Endodermal cell (in vitro differentiated cells): ENCODE results near the gene ADGRB3. TPM values are rescaled to one million over a fixed set of nuclear protein-coding genes. Genes with fewer than 3 reads are reported as not detected.

Source experiments
- DNase-seq: peaks from one replicate; pipeline ENCODE4 v3.0.0-alpha.2; 2017
- H3K27ac ChIP-seq: 2 replicates; pipeline ENCODE4 v1.5.1; 2013; ENCODE audit warnings: mild to moderate bottlenecking, low read depth, low read length, moderate library complexity
- H3K27me3 ChIP-seq: 2 replicates; pipeline ENCODE4 v1.6.1; 2013; ENCODE audit warnings: mild to moderate bottlenecking, low read length, moderate library complexity; ENCODE audit not compliant: insufficient read depth, control insufficient read depth, poor library complexity, severe bottlenecking
- H3K36me3 ChIP-seq: 2 replicates; pipeline ENCODE4 v1.7.0; 2013; ENCODE audit warnings: mild to moderate bottlenecking, low read length, moderate library complexity; ENCODE audit not compliant: control insufficient read depth, insufficient read depth
- H3K4me1 ChIP-seq: one replicate; pipeline ENCODE4 v1.7.0; 2013; ENCODE audit warnings: low read length; ENCODE audit not compliant: control insufficient read depth, insufficient read depth
- H3K4me3 ChIP-seq: 2 replicates; pipeline ENCODE4 v1.5.1; 2013; ENCODE audit warnings: mild to moderate bottlenecking, low read length, moderate library complexity
- H3K9ac ChIP-seq: 2 replicates; pipeline ENCODE4 v1.6.1; 2013; ENCODE audit warnings: mild to moderate bottlenecking, low read length, moderate library complexity; ENCODE audit not compliant: poor library complexity, severe bottlenecking; ENCODE audit errors: extremely low read depth
- H3K9me3 ChIP-seq: 2 replicates; pipeline ENCODE4 v1.6.1; 2013; ENCODE audit warnings: mild to moderate bottlenecking, low read length, moderate library complexity; ENCODE audit not compliant: control insufficient read depth
- H3K27ac Mint-ChIP-seq: 2 replicates; pipeline ENCODE4 v1.8.0; 2020; ENCODE audit warnings: mixed read lengths
- H3K27me3 Mint-ChIP-seq: 2 replicates; pipeline ENCODE4 v1.8.0; 2021; ENCODE audit warnings: mild to moderate bottlenecking, mixed read lengths; ENCODE audit not compliant: insufficient read depth
- H3K36me3 Mint-ChIP-seq: 2 replicates; pipeline ENCODE4 v1.8.0; 2020; ENCODE audit warnings: low read depth, mixed read lengths
- H3K4me1 Mint-ChIP-seq: 2 replicates; pipeline ENCODE4 v1.8.0; 2020; ENCODE audit warnings: mixed read lengths
- H3K4me3 Mint-ChIP-seq: 2 replicates; pipeline ENCODE4 v1.8.0; 2020; ENCODE audit warnings: mild to moderate bottlenecking, moderate library complexity, mixed read lengths
- H3K9me3 Mint-ChIP-seq: 2 replicates; pipeline ENCODE4 v1.8.0; 2020; ENCODE audit warnings: mild to moderate bottlenecking, mixed read lengths
- WGBS, 2 experiments: methylation state at CpG; one replicate each; pipeline versions ENCODE4 v1.1.5 to v1.1.7; 2013; ENCODE audit warnings: missing lambda C conversion rate in 2 of 2, mixed read lengths in 1 of 2; ENCODE audit not compliant: insufficient coverage in 1 of 2, insufficient read length in 1 of 2; 5-methylcytosine and 5-hydroxymethylcytosine counted together
- total RNA-seq, 2 donors: library from RNA; stranded (reverse); fragmentation: NEBNext Ultra II Directional in 1 of 2; extraction: Animal tissue kit (Norgen Biotek cat#: 25700) in 1 of 2; gene quantifications; 2 replicates in 1 of 2; 3 replicates in 1 of 2; pipeline ENCODE4 v1.2.1, GENCODE V29; 2021
- TF ChIP-seq, protein P1 (sequence below): fragments of 200-600 bp; sonication (generic); conservative IDR thresholded peaks from 2 replicates; pipeline ENCODE4 v1.5.0; 2021; ENCODE audit warnings: antibody characterized with exemption, mild to moderate bottlenecking

Gene ADGRB3
- total RNA-seq, 2 donors from 2014 or later: 0.33 to 1.3 TPM

DNA sequence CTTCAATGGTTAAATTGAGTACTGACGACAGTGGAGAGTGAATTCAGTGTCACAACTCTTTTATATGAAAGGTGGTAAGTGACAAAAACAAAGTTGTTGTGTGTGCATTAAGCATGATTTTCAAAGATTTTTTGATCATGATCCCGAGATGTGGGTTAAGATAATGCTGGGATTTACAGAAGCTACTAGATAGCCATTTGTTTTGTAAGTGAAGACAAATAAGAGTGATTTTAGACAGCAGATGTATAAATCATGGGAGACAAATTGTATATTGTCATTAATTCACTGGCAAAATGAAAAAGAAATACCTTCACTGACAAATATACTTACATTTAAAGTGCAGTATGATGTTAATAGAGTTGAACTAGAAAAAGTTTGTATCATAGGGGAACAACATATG is 6.1 kb downstream of the ADGRB3 start:
- 77 to 80% methylated on average over 2 of the region's 2 CpGs for WGBS, 2 experiments
- Histone ChIP-seq H3K4me3 (no peak overlapping the region), H3K4me1 (no peaks in the 10 kb centered on the region), H3K36me3 (no peaks in the 10 kb centered on the region), H3K9me3 (no peaks in the 10 kb centered on the region), H3K27me3 (peaks cover 42% of the 10 kb centered on the region), H3K27ac (no peak overlapping the region), H3K9ac (no peak overlapping the region)
- TF ChIP-seq, protein P1, sequence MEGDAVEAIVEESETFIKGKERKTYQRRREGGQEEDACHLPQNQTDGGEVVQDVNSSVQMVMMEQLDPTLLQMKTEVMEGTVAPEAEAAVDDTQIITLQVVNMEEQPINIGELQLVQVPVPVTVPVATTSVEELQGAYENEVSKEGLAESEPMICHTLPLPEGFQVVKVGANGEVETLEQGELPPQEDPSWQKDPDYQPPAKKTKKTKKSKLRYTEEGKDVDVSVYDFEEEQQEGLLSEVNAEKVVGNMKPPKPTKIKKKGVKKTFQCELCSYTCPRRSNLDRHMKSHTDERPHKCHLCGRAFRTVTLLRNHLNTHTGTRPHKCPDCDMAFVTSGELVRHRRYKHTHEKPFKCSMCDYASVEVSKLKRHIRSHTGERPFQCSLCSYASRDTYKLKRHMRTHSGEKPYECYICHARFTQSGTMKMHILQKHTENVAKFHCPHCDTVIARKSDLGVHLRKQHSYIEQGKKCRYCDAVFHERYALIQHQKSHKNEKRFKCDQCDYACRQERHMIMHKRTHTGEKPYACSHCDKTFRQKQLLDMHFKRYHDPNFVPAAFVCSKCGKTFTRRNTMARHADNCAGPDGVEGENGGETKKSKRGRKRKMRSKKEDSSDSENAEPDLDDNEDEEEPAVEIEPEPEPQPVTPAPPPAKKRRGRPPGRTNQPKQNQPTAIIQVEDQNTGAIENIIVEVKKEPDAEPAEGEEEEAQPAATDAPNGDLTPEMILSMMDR: no peak
- H3K27me3 Mint-ChIP-seq: peaks cover 44% of the 10 kb centered on the region
- no peak for DNase-seq
- H3K9me3 Mint-ChIP-seq: no peaks in the 10 kb centered on the region
- no peaks in the 10 kb centered on the region for H3K36me3 Mint-ChIP-seq
- peaks cover 23% of the 10 kb centered on the region for H3K4me1 Mint-ChIP-seq
- H3K4me3 Mint-ChIP-seq: no peak overlapping the region
- no peak overlapping the region for H3K27ac Mint-ChIP-seq

DNA sequence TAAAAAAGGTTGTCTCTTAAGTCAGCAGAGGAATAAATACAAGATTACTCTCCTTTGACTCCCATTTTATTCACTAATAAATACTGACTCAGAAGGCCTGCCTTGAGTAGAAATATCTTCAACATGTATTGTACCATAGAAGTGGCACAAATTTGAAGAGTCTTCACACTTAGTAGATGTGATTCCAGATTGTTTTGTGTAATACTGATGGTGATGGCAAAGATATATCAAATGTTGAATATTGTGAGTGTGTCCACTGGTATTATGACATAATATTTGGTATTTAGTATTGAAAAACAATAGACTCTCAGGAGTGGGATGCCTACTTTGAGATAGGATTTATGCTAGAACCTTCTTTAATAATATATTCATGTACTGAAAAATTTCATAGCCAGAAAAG is 7.0 kb downstream of the ADGRB3 start:
- Mint-ChIP-seq H3K4me3 (no peak overlapping the region), H3K4me1 (peaks cover 23% of the 10 kb centered on the region), H3K36me3 (no peaks in the 10 kb centered on the region), H3K9me3 (no peaks in the 10 kb centered on the region), H3K27ac (no peak overlapping the region), H3K27me3 (peaks cover 35% of the 10 kb centered on the region)
- Histone ChIP-seq H3K9me3 (no peaks in the 10 kb centered on the region), H3K36me3 (no peaks in the 10 kb centered on the region), H3K4me1 (no peaks in the 10 kb centered on the region), H3K27ac (no peak overlapping the region), H3K4me3 (no peak overlapping the region), H3K9ac (no peak overlapping the region), H3K27me3 (peaks cover 33% of the 10 kb centered on the region)
- TF ChIP-seq, protein P1: no peak
- DNase-seq: no peak

DNA sequence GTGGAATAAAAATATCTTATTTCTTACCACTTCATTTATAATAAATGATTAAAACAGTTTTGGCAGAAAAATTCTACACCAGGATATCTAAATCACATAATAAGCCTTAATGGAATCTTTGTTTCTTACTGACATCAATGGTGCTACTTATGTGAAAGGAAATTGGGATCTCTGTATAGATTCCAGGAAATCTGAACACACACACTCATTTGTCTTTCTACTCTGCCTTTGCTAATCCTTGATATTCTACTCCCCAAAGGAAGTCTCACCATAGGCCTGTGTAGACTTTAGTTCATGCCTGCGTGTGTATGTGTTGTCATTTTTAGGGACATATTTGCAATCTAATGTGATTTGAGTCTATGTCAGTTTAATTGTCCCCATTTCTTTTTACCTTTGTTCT is 7.9 kb downstream of the ADGRB3 start:
- 100% methylated on average over 1 of the region's 1 CpG; no CpG with 5 or more reads in 1 of the 2 experiments for WGBS, 2 experiments
- H3K4me3 ChIP-seq: no peak overlapping the region
- H3K27me3 ChIP-seq: peaks cover 24% of the 10 kb centered on the region
- no peak for DNase-seq
- no peaks in the 10 kb centered on the region for H3K9me3 ChIP-seq
- no peak overlapping the region for H3K4me3 Mint-ChIP-seq
- H3K36me3 ChIP-seq: no peaks in the 10 kb centered on the region
- TF ChIP-seq, protein P1: no peak
- no peaks in the 10 kb centered on the region for H3K36me3 Mint-ChIP-seq
- no peaks in the 10 kb centered on the region for H3K4me1 ChIP-seq
- H3K27ac ChIP-seq: no peak overlapping the region
- no peak overlapping the region for H3K9ac ChIP-seq
- peaks cover 23% of the 10 kb centered on the region for H3K4me1 Mint-ChIP-seq
- peaks cover 26% of the 10 kb centered on the region for H3K27me3 Mint-ChIP-seq
- H3K27ac Mint-ChIP-seq: no peak overlapping the region
- no peaks in the 10 kb centered on the region for H3K9me3 Mint-ChIP-seq
